GM21529 (cell line): ENCODE results near the gene APOL3.
"Not testable (repeated sequence)": the region's sequence is repeated elsewhere in the genome, so short reads cannot be mapped to it uniquely, and the experiment has no call there.

Experiments used
- ATAC-seq: cut with Tn5 transposase; IDR thresholded peaks from one replicate; pipeline ENCODE4 v1.9.1; 2021; ENCODE audit not compliant: unreplicated experiment

The APOL3 gene

GRCh38 chr22:36102995-36103394 is 57.6 kb downstream of the APOL3 start:
- no peak for ATAC-seq

GRCh38 chr22:36101756-36102155 is 58.8 kb downstream of the APOL3 start:
- ATAC-seq = no peak

GRCh38 chr22:36100908-36101307 is 59.6 kb downstream of the APOL3 start:
- ATAC-seq = not testable (repeated sequence)

- ATAC-seq = no peak
These were observed 60.3 kb downstream of the APOL3 start for GRCh38 chr22:36100134-36100824.

DNA sequence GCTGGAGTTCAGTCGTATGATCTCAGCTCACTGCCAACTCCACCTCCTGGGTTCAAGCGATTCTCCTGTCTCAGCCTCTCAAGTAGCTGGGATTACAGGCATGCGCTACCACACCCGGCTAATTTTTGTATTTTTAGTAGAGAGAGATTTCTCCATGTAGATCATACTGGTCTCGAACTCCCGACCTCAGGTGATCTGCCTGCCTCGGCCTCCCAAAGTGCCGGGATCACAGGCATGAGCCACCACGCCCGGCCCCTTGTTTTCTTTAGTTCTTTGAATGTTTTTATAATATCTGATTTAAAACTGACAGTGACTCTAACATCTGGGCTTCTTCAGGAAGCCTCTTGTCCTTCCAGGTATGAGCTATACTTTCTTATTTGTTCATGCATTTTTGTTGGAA is 61.0 kb downstream of the APOL3 start:
- ATAC-seq = not testable (repeated sequence)

DNA sequence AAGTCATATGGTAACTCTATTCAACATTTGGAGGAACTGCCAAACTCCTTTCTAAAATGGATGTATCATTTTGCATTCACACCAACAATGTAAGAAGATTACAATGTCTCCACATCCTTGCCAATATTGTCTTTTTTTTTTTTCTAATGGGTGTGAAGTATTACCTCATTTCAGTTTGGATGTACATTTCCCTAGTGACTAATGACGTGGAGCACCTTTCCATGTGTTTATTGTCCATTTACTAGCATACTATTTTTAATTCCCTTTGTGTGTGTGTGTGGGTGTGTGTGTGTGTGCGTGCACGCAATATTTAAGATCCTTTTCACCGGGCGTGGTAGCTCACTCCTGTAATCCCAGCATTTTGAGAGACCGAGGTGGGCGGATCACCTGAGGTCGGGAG is 62.7 kb downstream of the APOL3 start:
- ATAC-seq = no peak

- ATAC-seq = not testable (repeated sequence)
These were observed 69.8 kb downstream of the APOL3 start for GRCh38 chr22:36090772-36091171.
